SK-N-SH (cell line): ENCODE measurements around the gene NAXE. TPM values are rescaled to one million over a fixed set of nuclear protein-coding genes. Genes with fewer than 3 reads are reported as not detected.

Source experiments
- CTCF ChIA-PET: fragments of 300-600, 350-600 bp; formaldehyde crosslinking; extraction: SDS; loops from one replicate; lab custom pipeline; 2021; lab: Yijun Ruan, JAX
- POLR2A ChIA-PET: fragments of 350-600 bp; sonication (Branson Sonifier 250); formaldehyde crosslinking; extraction: SDS; loops from one replicate; lab custom pipeline; 2020; ENCODE audit warnings: antibody characterized with exemption, inconsistent platforms; lab: Yijun Ruan, JAX
- DNase-seq: peaks from one replicate; pipeline ENCODE4 v3.0.0; 2012
- H2AFZ ChIP-seq: fragments of 200-600 bp; sonication (generic); 2 replicates; pipeline ENCODE4 v1.8.1; 2016; ENCODE audit warnings: antibody characterized with exemption, mild to moderate bottlenecking, low read depth
- H3F3A ChIP-seq: fragments of 200-600 bp; sonication (generic); replicated peaks from 2 replicates; pipeline ENCODE3; 2016; ENCODE audit warnings: antibody characterized with exemption, mild to moderate bottlenecking; ENCODE audit not compliant: insufficient read depth
- H3K27ac ChIP-seq, 2 experiments: fragments of 200-500 bp in 1 of 2; fragments of 200-600 bp in 1 of 2; sonication (Bioruptor generic) in 1 of 2; sonication (generic), shearing (Covaris generic) in 1 of 2; 2 replicates each; pipeline versions ENCODE4 v1.5.1 to v1.6.1; 2014 to 2016; ENCODE audit warnings: low read depth in 2 of 2, inconsistent platforms in 1 of 2, low read length in 1 of 2, mild to moderate bottlenecking in 1 of 2, mixed read lengths in 1 of 2
- H3K27me3 ChIP-seq: fragments of 200-600 bp; sonication (generic), shearing (Covaris generic); 2 replicates; pipeline ENCODE4 v1.6.1; 2016; ENCODE audit warnings: mixed run types; ENCODE audit not compliant: insufficient read depth
- H3K36me3 ChIP-seq, 2 experiments: fragments of 200-500 bp in 1 of 2; fragments of 200-600 bp in 1 of 2; sonication (Bioruptor generic) in 1 of 2; sonication (generic) in 1 of 2; replicated peaks in 1 of 2; 2 replicates each; pipeline versions ENCODE3 to v1.5.1; 2014 to 2016; ENCODE audit warnings: low read length in 1 of 2, mild to moderate bottlenecking in 1 of 2; ENCODE audit not compliant: insufficient read depth in 2 of 2, control insufficient read depth in 1 of 2
- H3K4me1 ChIP-seq, 2 experiments: fragments of 200-500 bp in 1 of 2; fragments of 200-600 bp in 1 of 2; sonication (Bioruptor generic) in 1 of 2; sonication (generic), shearing (Covaris generic) in 1 of 2; 2 replicates each; pipeline versions ENCODE4 v1.5.1 to v1.6.1; 2014 to 2016; ENCODE audit warnings: low read depth in 1 of 2, low read length in 1 of 2, mixed run types in 1 of 2; ENCODE audit not compliant: insufficient read depth in 2 of 2, control insufficient read depth in 1 of 2
- H3K4me2 ChIP-seq: fragments of 200-600 bp; sonication (generic), shearing (Covaris generic); 2 replicates; pipeline ENCODE4 v1.6.1; 2017; ENCODE audit warnings: mixed run types
- H3K4me3 ChIP-seq, 2 experiments: fragments of 200-500 bp in 1 of 2; fragments of 200-600 bp in 1 of 2; sonication (Bioruptor generic) in 1 of 2; sonication (generic), shearing (Covaris generic) in 1 of 2; 2 replicates each; pipeline versions ENCODE4 v1.5.1 to v1.8.1; 2014 to 2016; ENCODE audit warnings: low read depth in 2 of 2, inconsistent platforms in 1 of 2, low read length in 1 of 2, mild to moderate bottlenecking in 1 of 2, mixed read lengths in 1 of 2, moderate library complexity in 1 of 2
- H3K79me2 ChIP-seq: fragments of 200-600 bp; sonication (generic); 2 replicates; pipeline ENCODE4 v1.8.1; 2017; ENCODE audit warnings: mild to moderate bottlenecking; ENCODE audit not compliant: insufficient read depth
- H3K9ac ChIP-seq: fragments of 200-600 bp; sonication (generic); 2 replicates; pipeline ENCODE4 v1.6.1; 2017; ENCODE audit warnings: mixed run types
- H3K9me2 ChIP-seq: fragments of 200-600 bp; sonication (generic); 2 replicates; pipeline ENCODE4 v1.6.1; 2017; ENCODE audit warnings: mixed run types
- H3K9me3 ChIP-seq: fragments of 200-600 bp; sonication (generic); 2 replicates; pipeline ENCODE4 v1.6.1; 2017; ENCODE audit warnings: mixed run types, mild to moderate bottlenecking, moderate library complexity
- H4K20me1 ChIP-seq: fragments of 200-600 bp; sonication (generic); 2 replicates; pipeline ENCODE4 v1.6.1; 2017; ENCODE audit warnings: mild to moderate bottlenecking, mixed run types; ENCODE audit not compliant: insufficient read depth
- EZH2phosphoT487 ChIP-seq: fragments of 200-600 bp; sonication (generic); IDR thresholded peaks from 2 replicates; pipeline ENCODE4 v1.6.1; 2017; ENCODE audit warnings: low read depth, mixed run types, mild to moderate bottlenecking, antibody characterized with exemption, moderate library complexity, borderline replicate concordance
- GATA2 ChIP-seq: sonication (generic); formaldehyde crosslinking; IDR thresholded peaks from 2 replicates; pipeline ENCODE4 v1.5.0; 2020; ENCODE audit warnings: mild to moderate bottlenecking, missing genetic modification reagents
- JUND ChIP-seq: IDR thresholded peaks from 2 replicates; pipeline ENCODE4 v1.4.0; 2012
- MXI1 ChIP-seq: IDR thresholded peaks from 2 replicates; pipeline ENCODE4 v1.6.1; 2012; ENCODE audit warnings: mild to moderate bottlenecking, low read depth, low read length, improper control_type of control experiment
- REST ChIP-seq: IDR thresholded peaks from 2 replicates; pipeline ENCODE4 v1.6.1; 2012; ENCODE audit warnings: mild to moderate bottlenecking, low read depth, low read length, moderate library complexity
- TEAD4 ChIP-seq: IDR thresholded peaks from 2 replicates; pipeline ENCODE4 v1.4.0; 2012; ENCODE audit warnings: mild to moderate bottlenecking, borderline replicate concordance; ENCODE audit not compliant: insufficient read depth
- USF2 ChIP-seq: fragments of 150-350 bp; IDR thresholded peaks from 2 replicates; pipeline ENCODE4 v1.6.1; 2017; ENCODE audit warnings: antibody characterized with exemption, low read length, low read depth, borderline replicate concordance
- YY1 ChIP-seq: IDR thresholded peaks from 2 replicates; pipeline ENCODE4 v1.4.0; 2012; ENCODE audit warnings: low read depth, mild to moderate bottlenecking
- WGBS: methylation state at CpG from one replicate; pipeline ENCODE4 v1.1.6; 2017; ENCODE audit warnings: low lambda C conversion rate; 5-methylcytosine and 5-hydroxymethylcytosine counted together
- polyA plus RNA-seq, 3 experiments: library from polyadenylated mRNA; depleted of rRNA; stranded (reverse); fragments of >200 nt; gene quantifications; 2 replicates each; pipeline ENCODE4 v1.2.3, GENCODE V29; 2012

NAXE gene
- polyA plus RNA-seq, 1 of the 3 experiments (the other 2 are of a cell fraction) = 98.4 TPM

GRCh38 chr1:156579472-156579871, 12.1 kb upstream of the NAXE start, which contains the start of gene TTC24:
Gene TTC24, plus strand, starts transcription at chr1:156579723. Its CDS starts 1,642 bp downstream, at chr1:156581365.
- CTCF ChIA-PET = interaction anchor here (1.0 to 11.1 kb wide), 4 partner anchors 12 to 103 kb away, joined by 3 to 104 read pairs (median 4); partner anchors contain the start of gene NAXE
- H2AFZ ChIP-seq = no peak within 1 kb of the TSS
- TF ChIP-seq REST (no peak), EZH2phosphoT487 (no peak), JUND (no peak)
- TF ChIP-seq, all 33 proteins: peak for 0
- H3K36me3 ChIP-seq = no peaks in the 10 kb centered on the region
- no peak within 1 kb of the TSS for H3K4me3 ChIP-seq
- H3K27ac ChIP-seq = no peak within 1 kb of the TSS
- 76% methylated on average over 5 of the region's 5 CpGs for WGBS
- H3K9ac ChIP-seq = no peak within 1 kb of the TSS
- H4K20me1 ChIP-seq = no peaks in the 10 kb centered on the region
- no peaks in the 10 kb centered on the region; a peak in 1 of 4 replicates for H3K4me1 ChIP-seq
- H3K9me3 ChIP-seq = no peaks in the 10 kb centered on the region
- H3F3A ChIP-seq = no peaks in the 10 kb centered on the region
- no peak within 1 kb of the TSS for H3K4me2 ChIP-seq
- H3K79me2 ChIP-seq = no peaks in the 10 kb centered on the region
- POLR2A ChIA-PET = interaction anchor here (2.6 kb wide), 1 partner anchor 12 kb away, joined by 10 read pairs; the partner anchor contains the start of gene NAXE
- H3K9me2 ChIP-seq = no peaks in the 10 kb centered on the region
- H3K27me3 ChIP-seq = no peaks in the 10 kb centered on the region
- DNase-seq = no peak

- Histone ChIP-seq H3K79me2 (no peaks in the 10 kb centered on the region), H2AFZ (no peak overlapping the region), H3K4me3 (no peak overlapping the region), H3K9me3 (no peaks in the 10 kb centered on the region), H3F3A (no peaks in the 10 kb centered on the region), H3K36me3 (no peaks in the 10 kb centered on the region), H3K27ac (no peak overlapping the region), H3K4me2 (no peak overlapping the region), H3K9me2 (no peaks in the 10 kb centered on the region), H3K27me3 (no peaks in the 10 kb centered on the region), H3K9ac (no peak overlapping the region), H3K4me1 (no peaks in the 10 kb centered on the region; a peak in 1 of 4 replicates), H4K20me1 (no peaks in the 10 kb centered on the region)
- CTCF ChIA-PET = interaction anchor here (0.6 to 11.1 kb wide), 18 partner anchors 12 to 198 kb away, joined by 3 to 104 read pairs (median 4); partner anchors contain the start of genes GPATCH4 and NAXE
- TF ChIP-seq TEAD4 (no peak), USF2 (no peak), GATA2 (CRISPR knock-in tag) (no peak), MXI1 (no peak), YY1 (no peak)
- 82% methylated on average over 14 of the region's 21 CpGs for WGBS
- no peak for DNase-seq
- POLR2A ChIA-PET = interaction anchor here (0.8 to 2.6 kb wide), 2 partner anchors 10 kb away, joined by 3 to 10 read pairs; partner anchors contain the start of gene NAXE
Observed at GRCh38 chr1:156581661-156582387, 9.8 kb upstream of the NAXE start.
